Effector memory CD8-positive, alpha-beta T cell (primary cell): ENCODE results near the gene PPP2R5D.
"Not testable (repeated sequence)": the region's sequence is repeated elsewhere in the genome, so short reads cannot be mapped to it uniquely, and the experiment has no call there.

Experiments
- ATAC-seq: fragments of 150-1000 bp; cut with Tn5 transposase; replicated peaks from 2 replicates; pipeline ENCODE4 v1.10.0; 2021; ENCODE audit warnings: mild to moderate bottlenecking, moderate library complexity
- DNase-seq, 3 experiments: peaks; one replicate each; pipeline ENCODE4 v3.0.0; 2021
- H3K27ac Mint-ChIP-seq, 2 donors: one replicate each; pipeline ENCODE4 v1.8.0; 2022; ENCODE audit warnings: mild to moderate bottlenecking in 2 of 2, mixed read lengths in 2 of 2, moderate library complexity in 2 of 2
- H3K27me3 Mint-ChIP-seq, 2 donors: one replicate each; pipeline ENCODE4 v1.8.0; 2022; ENCODE audit warnings: mixed read lengths in 2 of 2
- H3K36me3 Mint-ChIP-seq: one replicate; pipeline ENCODE4 v1.8.0; 2022; ENCODE audit warnings: mild to moderate bottlenecking, moderate library complexity, mixed read lengths; ENCODE audit not compliant: insufficient read depth
- H3K4me1 Mint-ChIP-seq, 2 donors: one replicate each; pipeline ENCODE4 v1.8.0; 2022; ENCODE audit warnings: low read depth in 2 of 2, mixed read lengths in 2 of 2
- H3K4me3 Mint-ChIP-seq, 2 donors: one replicate each; pipeline ENCODE4 v1.8.0; 2022; ENCODE audit warnings: mild to moderate bottlenecking in 2 of 2, mixed read lengths in 2 of 2, moderate library complexity in 2 of 2
- H3K9me3 Mint-ChIP-seq, 2 donors: one replicate each; pipeline ENCODE4 v1.8.0; 2022; ENCODE audit warnings: mixed read lengths in 2 of 2
- total RNA-seq, 9 experiments: gene quantifications; one replicate each; lab custom pipeline; 2026; lab: John Stamatoyannopoulos, UW

The PPP2R5D gene
- 41.0 to 67.4 (median 57.3) reads per million in 9 experiments for total RNA-seq

GRCh38 chr6:42984001-42984923 is at the start of gene PPP2R5D:
PPP2R5D (plus strand) TSS chr6:42984570; CDS start chr6:42984678, 108 bp downstream.
- Mint-ChIP-seq H3K4me3 (peak within 1 kb of the TSS; percentile 87 to 97), H3K36me3 (peaks cover 26% of the 10 kb centered on the region), H3K4me1 (peaks cover 56 to 59% of the 10 kb centered on the region in 2 donors), H3K27me3 (no peaks in the 10 kb centered on the region), H3K27ac (peak within 1 kb of the TSS; percentile 92 to 95), H3K9me3 (no peaks in the 10 kb centered on the region)
- peak; percentile 91 for ATAC-seq
- peak; percentile 97 to 98 (median 97) for DNase-seq

DNA sequence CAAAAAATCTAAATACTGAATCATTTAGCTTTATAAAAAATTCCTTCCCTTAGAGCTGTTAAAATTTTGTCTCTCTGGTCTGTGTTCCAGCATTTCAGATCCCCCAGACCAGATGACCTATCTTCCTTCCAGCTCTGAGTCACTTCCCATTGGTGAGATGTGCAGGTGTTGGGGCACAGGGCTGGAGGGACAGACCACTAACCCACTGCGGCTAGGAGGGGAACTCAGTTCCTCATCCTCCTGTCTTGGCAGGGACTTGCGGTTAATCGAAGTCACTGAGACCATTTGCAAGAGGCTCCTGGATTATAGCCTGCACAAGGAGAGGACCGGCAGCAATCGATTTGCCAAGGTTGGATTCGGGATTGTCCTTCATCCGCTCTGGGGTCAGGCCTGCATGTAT is 49.0 kb upstream of the PPP2R5D start:
- H3K27me3 Mint-ChIP-seq, result no peaks in the 10 kb centered on the region
- peaks cover 37 to 44% of the 10 kb centered on the region in 2 donors for H3K4me1 Mint-ChIP-seq
- H3K4me3 Mint-ChIP-seq, result no peak overlapping the region
- no peak for DNase-seq
- H3K27ac Mint-ChIP-seq, result peak overlapping the region in 1 of 2 donors; percentile 69
- H3K36me3 Mint-ChIP-seq, result peaks cover 61% of the 10 kb centered on the region
- ATAC-seq, result no peak
- no peaks in the 10 kb centered on the region for H3K9me3 Mint-ChIP-seq

DNA sequence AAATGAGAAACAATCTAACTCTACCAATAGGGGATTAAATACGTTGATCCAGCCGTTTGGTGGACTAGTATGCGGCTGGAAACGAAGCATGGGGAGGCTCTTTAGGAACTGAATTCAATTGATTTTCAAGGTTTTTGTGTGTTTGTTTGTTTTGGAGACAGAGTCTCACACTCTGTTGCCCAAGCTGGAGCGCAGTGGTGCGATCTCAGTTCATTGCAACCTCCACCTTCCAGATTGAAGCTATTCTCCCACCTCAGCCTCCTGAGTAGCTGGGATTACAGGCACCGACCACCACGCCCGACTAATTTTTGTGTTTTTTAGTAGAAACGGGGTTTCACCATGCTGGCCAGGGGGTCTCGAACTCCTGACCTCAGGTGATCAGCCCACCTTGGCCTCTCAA is 48.0 kb upstream of the PPP2R5D start:
- ATAC-seq, result no peak
- peak overlapping the region in 1 of 2 donors; percentile 33 for H3K27ac Mint-ChIP-seq
- H3K27me3 Mint-ChIP-seq, result no peaks in the 10 kb centered on the region
- H3K36me3 Mint-ChIP-seq, result peaks cover 68% of the 10 kb centered on the region
- peaks cover 29 to 35% of the 10 kb centered on the region in 2 donors for H3K4me1 Mint-ChIP-seq
- DNase-seq, result no peak
- no peaks in the 10 kb centered on the region for H3K9me3 Mint-ChIP-seq
- H3K4me3 Mint-ChIP-seq, result no peak overlapping the region

GRCh38 chr6:42937548-42938427 is 46.6 kb upstream of the PPP2R5D start:
- Mint-ChIP-seq H3K27me3 (no peaks in the 10 kb centered on the region), H3K9me3 (no peaks in the 10 kb centered on the region), H3K4me3 (no peak overlapping the region), H3K4me1 (peaks cover 18 to 23% of the 10 kb centered on the region in 2 donors), H3K27ac (peak overlapping the region in 1 of 2 donors; percentile 33), H3K36me3 (peaks cover 63% of the 10 kb centered on the region)
- ATAC-seq (no peak), DNase-seq (no peak)

DNA sequence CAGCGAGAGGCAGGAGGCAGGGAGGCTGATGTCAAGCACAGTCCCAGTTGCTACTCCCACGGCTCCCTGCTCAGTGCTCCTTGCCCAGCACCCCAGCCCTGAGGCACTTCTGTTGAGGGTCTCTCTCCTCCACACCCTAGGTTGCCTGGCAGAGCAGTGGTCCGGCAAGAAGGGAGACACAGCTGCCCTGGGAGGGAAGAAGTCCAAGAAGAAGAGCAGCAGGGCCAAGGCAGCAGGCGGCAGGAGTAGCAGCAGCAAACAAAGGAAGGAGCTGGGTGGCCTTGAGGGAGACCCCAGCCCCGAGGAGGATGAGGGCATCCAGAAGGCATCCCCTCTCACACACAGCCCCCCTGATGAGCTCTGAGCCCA is 46.0 kb upstream of the PPP2R5D start:
- peak overlapping the region; percentile 16 to 69 for H3K27ac Mint-ChIP-seq
- no peak for DNase-seq
- H3K4me3 Mint-ChIP-seq, result no peak overlapping the region
- H3K4me1 Mint-ChIP-seq, result peaks cover 12 to 17% of the 10 kb centered on the region in 2 donors
- no peaks in the 10 kb centered on the region for H3K9me3 Mint-ChIP-seq
- peaks cover 62% of the 10 kb centered on the region for H3K36me3 Mint-ChIP-seq
- H3K27me3 Mint-ChIP-seq, result no peaks in the 10 kb centered on the region
- no peak for ATAC-seq

DNA sequence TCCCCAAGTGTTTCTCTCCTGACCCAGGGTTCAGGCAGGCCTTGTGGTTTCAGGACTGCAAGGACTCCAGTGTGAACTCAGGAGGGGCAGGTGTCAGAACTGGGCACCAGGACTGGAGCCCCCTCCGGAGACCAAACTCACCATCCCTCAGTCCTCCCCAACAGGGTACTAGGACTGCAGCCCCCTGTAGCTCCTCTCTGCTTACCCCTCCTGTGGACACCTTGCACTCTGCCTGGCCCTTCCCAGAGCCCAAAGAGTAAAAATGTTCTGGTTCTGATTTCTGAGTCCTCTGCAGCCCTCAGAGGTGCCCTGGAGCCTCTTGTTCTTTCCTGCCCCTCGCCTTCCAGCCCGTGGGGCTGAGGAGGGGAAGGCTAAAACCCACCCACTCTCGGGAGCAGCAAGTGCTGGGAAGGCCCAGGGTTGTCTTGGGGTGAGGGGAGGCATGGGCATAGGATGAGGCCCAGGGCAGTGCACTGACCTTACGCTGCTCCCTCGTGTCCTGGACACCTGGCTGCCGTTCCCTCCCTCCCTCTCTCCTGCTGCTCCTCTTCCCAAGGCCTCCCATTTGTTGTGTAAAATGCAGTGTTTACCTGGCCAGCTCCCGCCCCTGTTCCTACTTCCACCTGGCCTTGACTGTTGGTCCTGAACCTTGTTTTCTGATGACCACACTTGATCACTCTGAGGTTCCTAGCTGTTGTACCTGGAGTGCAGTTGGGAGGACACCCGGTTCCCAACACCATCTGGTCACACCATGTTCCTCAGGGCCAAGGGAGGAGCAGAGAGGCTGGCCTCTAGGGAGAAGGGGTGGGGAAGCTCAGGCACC is 45.2 kb upstream of the PPP2R5D start:
- Mint-ChIP-seq H3K4me1 (peaks cover 8 to 10% of the 10 kb centered on the region in 2 donors), H3K36me3 (peaks cover 65% of the 10 kb centered on the region), H3K4me3 (no peak overlapping the region), H3K9me3 (no peaks in the 10 kb centered on the region), H3K27me3 (no peaks in the 10 kb centered on the region), H3K27ac (peak overlapping the region in 1 of 2 donors; percentile 69)
- ATAC-seq, result no peak
- DNase-seq, result no peak

DNA sequence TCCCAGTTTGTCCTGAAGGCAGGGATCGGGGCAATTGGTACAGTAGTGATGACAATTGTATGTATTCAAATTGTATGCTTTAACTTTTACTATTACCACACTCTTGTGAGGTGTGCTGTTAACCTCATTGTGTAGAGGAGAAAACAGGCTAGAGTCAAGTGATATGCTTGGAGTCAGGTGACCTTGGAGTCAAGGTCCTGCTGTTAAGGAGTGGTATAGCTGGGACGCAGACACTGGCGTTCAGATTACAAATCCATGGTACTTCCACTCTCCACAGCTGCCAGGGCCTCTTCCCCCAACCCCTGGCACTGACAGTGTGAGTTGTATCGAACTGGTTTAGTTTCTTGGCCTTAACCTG is 44.6 kb upstream of the PPP2R5D start:
- Mint-ChIP-seq H3K36me3 (peaks cover 65% of the 10 kb centered on the region), H3K4me3 (no peak overlapping the region), H3K4me1 (peaks cover 8 to 9% of the 10 kb centered on the region in 2 donors), H3K27ac (peak overlapping the region in 1 of 2 donors; percentile 69), H3K9me3 (no peaks in the 10 kb centered on the region), H3K27me3 (no peaks in the 10 kb centered on the region)
- ATAC-seq, result no peak
- no peak for DNase-seq

DNA sequence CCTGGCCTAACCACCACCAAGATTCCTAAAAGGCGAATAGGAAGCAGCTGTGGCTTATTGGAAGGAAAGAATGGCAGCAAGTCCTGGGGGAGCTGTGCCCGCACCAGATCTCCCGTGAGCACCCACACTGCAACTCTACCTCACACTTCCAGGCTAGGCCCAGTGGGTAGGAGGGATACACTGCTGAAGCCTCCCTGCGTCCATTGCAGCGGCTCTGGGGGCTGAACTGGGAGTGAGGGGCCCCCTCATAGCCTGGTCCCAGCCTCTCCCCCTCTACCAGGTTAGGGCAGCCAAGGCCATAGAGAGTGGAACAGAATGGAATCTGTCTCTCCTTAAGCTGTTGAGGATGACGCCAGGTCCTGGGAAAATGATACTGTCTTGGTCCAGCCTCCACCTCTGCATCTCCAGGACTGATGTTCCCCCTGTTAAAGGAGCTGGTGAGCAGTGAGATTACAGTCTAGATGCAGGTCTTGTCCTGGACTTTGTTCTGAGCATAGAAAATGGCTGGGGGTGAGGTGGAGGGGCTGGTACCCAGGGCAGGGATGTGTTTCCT is 43.8 kb upstream of the PPP2R5D start:
- no peak for DNase-seq
- peak overlapping the region; percentile 29 to 69 for H3K27ac Mint-ChIP-seq
- no peak overlapping the region for H3K4me3 Mint-ChIP-seq
- ATAC-seq, result no peak
- H3K36me3 Mint-ChIP-seq, result peaks cover 64% of the 10 kb centered on the region
- no peaks in the 10 kb centered on the region for H3K27me3 Mint-ChIP-seq
- H3K9me3 Mint-ChIP-seq, result no peaks in the 10 kb centered on the region
- peaks cover 7 to 9% of the 10 kb centered on the region in 2 donors for H3K4me1 Mint-ChIP-seq

DNA sequence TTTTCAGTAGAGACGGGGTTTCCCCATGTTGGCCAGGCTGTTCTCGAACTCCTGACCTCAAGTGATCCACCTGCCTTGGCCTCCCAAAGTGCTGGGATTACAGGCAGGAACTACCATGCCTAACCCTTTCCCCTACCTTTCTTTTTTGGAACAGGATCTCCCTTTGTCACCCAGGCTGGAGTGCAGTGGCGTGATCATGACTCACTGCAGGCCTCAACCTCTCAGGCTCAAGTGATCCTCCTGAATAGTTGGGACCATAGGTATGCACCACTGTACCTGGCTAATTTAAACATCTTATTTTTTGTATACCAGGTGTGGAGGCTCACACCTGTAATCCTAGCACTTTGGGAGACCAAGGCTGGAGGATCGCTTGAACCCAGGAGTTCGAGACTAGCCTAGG is 43.0 kb upstream of the PPP2R5D start:
- H3K27me3 Mint-ChIP-seq, ATAC-seq, H3K9me3 Mint-ChIP-seq, DNase-seq, H3K4me3 Mint-ChIP-seq, H3K4me1 Mint-ChIP-seq: not testable (repeated sequence)
- Mint-ChIP-seq H3K27ac (peak overlapping the region in 1 of 2 donors; percentile 29), H3K36me3 (peaks cover 59% of the 10 kb centered on the region)

DNA sequence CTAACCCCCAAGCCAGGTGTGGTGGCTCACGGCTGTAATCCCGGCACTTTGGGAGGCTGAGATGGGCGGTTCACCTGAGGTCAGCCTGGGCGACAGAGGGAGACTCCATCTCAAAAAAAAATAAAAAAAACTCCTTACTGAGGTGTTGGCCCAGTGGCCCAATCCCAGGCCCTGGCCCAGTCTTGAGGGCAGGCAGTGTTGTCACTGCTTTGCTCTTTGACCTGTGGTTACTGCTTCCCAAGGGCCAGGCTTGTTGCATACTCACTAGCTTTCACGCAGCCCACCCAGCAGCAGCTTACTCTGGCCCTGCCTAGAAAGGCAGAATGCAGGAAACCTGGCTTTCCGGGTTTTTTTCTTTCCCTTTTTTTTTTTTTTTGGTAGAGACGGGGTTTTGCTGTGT is 41.9 kb upstream of the PPP2R5D start:
- ATAC-seq (no peak), DNase-seq (no peak)
- peaks cover 3 to 5% of the 10 kb centered on the region in 2 donors for H3K4me1 Mint-ChIP-seq
- H3K4me3 Mint-ChIP-seq, result no peak overlapping the region
- no peaks in the 10 kb centered on the region for H3K27me3 Mint-ChIP-seq
- no peaks in the 10 kb centered on the region for H3K9me3 Mint-ChIP-seq
- no peak overlapping the region for H3K27ac Mint-ChIP-seq
- peaks cover 56% of the 10 kb centered on the region for H3K36me3 Mint-ChIP-seq

- no peaks in the 10 kb centered on the region for H3K9me3 Mint-ChIP-seq
- DNase-seq (no peak), ATAC-seq (no peak)
- H3K27ac Mint-ChIP-seq, result peak overlapping the region in 1 of 2 donors; percentile 12
- no peaks in the 10 kb centered on the region for H3K4me1 Mint-ChIP-seq
- no peaks in the 10 kb centered on the region for H3K27me3 Mint-ChIP-seq
- H3K36me3 Mint-ChIP-seq, result peaks cover 26% of the 10 kb centered on the region
- no peak overlapping the region for H3K4me3 Mint-ChIP-seq
Measured at GRCh38 chr6:42947950-42948349, 36.4 kb upstream of the PPP2R5D start.

DNA sequence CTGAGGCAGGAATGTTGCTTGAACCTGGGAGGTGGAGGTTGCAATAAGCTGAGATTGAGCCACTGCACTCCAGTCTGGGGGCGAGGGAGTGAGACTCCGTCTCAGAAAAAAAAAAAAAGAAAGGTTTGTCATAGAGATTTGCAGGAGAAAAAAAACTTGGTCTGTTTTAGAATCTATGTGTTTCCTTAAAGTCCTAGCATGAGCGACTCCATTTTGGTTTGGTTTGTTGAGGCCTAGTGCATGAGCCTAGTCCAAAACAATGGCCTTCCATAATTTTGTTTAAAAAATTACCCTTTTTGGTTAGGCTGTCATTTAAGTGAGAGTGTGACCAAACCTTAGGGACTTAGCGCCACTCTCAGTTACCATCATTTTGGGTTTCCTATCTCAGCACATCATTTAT is 32.0 kb upstream of the PPP2R5D start:
- Mint-ChIP-seq H3K27ac (no peak overlapping the region), H3K4me3 (no peak overlapping the region), H3K4me1 (no peaks in the 10 kb centered on the region), H3K9me3 (no peaks in the 10 kb centered on the region), H3K27me3 (no peaks in the 10 kb centered on the region), H3K36me3 (peaks cover 3% of the 10 kb centered on the region)
- DNase-seq, result no peak
- ATAC-seq, result no peak
